HepG2 (cell line): ENCODE data around the gene PEPD. TPM values are rescaled to one million over a fixed set of nuclear protein-coding genes. Genes with fewer than 3 reads are reported as not detected.

Experiments used
- ELF3 ChIP-seq: IDR thresholded peaks from 2 replicates; pipeline ENCODE4 v1.6.1; 2016; ENCODE audit warnings: missing genetic modification reagents, missing compliant biosample characterization
- PAX8 ChIP-seq: sonication (generic); formaldehyde crosslinking; IDR thresholded peaks from 2 replicates; pipeline ENCODE4 v1.8.0; 2022; ENCODE audit warnings: mild to moderate bottlenecking, missing genetic modification reagents, borderline replicate concordance
- ZBTB1 ChIP-seq: sonication (generic); formaldehyde crosslinking; IDR thresholded peaks from 2 replicates; pipeline ENCODE4 v1.4.0; 2020; ENCODE audit warnings: missing genetic modification reagents, borderline replicate concordance
- ZNF337 ChIP-seq: sonication (generic); formaldehyde crosslinking; IDR thresholded peaks from 2 replicates; pipeline ENCODE4 v1.5.1; 2020; ENCODE audit warnings: missing genetic modification reagents, low read depth, mild to moderate bottlenecking, borderline replicate concordance
- polyA plus RNA-seq, 8 experiments: library from polyadenylated mRNA; depleted of rRNA in 3 of 8; stranded (reverse) in 7 of 8; unstranded in 1 of 8; fragments of >200 nt; fragmentation: Illumina TruSeq in 4 of 8; extraction: Trizol in 4 of 8; gene quantifications; 2 replicates each; pipeline versions ENCODE4 v1.2.1 to v1.2.3, GENCODE V29; 2011 to 2016; ENCODE audit warnings: low read depth in 4 of 8, missing spikeins in 1 of 8, mixed read lengths in 1 of 8; ENCODE audit not compliant: insufficient read depth in 1 of 8
- total RNA-seq, 5 experiments: library from RNA; depleted of rRNA; stranded (reverse); fragments of >200 nt; fragmentation: Illumina TruSeq; extraction: Trizol; gene quantifications; 2 replicates each; pipeline ENCODE4 v1.2.3, GENCODE V29; 2016; ENCODE audit warnings: low read depth in 1 of 5
- TF ChIP-seq, protein P1 (sequence below), 2 experiments: IDR thresholded peaks; 2 replicates each; pipeline ENCODE4 v1.6.1; 2011 to 2012; ENCODE audit warnings: low read length in 2 of 2, borderline replicate concordance in 1 of 2, low read depth in 1 of 2, mild to moderate bottlenecking in 1 of 2, moderate library complexity in 1 of 2
- TF ChIP-seq, protein P2 (sequence below): sonication (generic); formaldehyde crosslinking; IDR thresholded peaks from 2 replicates; pipeline ENCODE4 v1.4.0; 2020; ENCODE audit warnings: missing genetic modification reagents
- TF ChIP-seq, protein P3 (sequence below): sonication (generic); formaldehyde crosslinking; conservative IDR thresholded peaks from 2 replicates; pipeline ENCODE4 v1.8.1; 2023; ENCODE audit warnings: missing genetic modification reagents
- TF ChIP-seq, protein P4 (sequence below): sonication (generic); formaldehyde crosslinking; conservative IDR thresholded peaks from 2 replicates; pipeline ENCODE4 v1.4.0; 2020; ENCODE audit warnings: missing genetic modification reagents

PEPD gene
- total and polyA plus RNA-seq, 2 of the 13 experiments (the other 11 are each of a cell fraction or from before 2014, with no cell fraction given), result 60.7 to 75.1 TPM

DNA sequence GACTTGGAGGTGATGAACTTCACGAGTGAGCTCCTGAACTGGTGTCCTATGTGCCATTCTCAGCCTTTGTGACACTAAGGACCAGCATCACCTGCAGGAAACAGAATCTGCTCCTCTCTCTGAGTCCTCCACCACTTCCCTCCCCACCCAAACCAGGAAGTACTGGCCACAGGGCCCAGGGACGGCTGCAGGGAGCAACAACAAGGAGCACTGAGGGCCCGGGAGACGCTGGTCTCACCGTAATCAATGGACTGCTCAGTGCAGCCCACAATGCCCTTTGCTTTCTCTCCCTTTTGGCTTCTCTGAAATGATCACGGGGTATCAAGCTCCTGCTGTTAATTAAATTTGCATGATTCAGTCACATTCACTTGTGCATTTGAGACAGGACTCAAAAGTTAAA lies 18.6 kb downstream of the PEPD start (continued):
- TF ChIP-seq, protein P1, sequence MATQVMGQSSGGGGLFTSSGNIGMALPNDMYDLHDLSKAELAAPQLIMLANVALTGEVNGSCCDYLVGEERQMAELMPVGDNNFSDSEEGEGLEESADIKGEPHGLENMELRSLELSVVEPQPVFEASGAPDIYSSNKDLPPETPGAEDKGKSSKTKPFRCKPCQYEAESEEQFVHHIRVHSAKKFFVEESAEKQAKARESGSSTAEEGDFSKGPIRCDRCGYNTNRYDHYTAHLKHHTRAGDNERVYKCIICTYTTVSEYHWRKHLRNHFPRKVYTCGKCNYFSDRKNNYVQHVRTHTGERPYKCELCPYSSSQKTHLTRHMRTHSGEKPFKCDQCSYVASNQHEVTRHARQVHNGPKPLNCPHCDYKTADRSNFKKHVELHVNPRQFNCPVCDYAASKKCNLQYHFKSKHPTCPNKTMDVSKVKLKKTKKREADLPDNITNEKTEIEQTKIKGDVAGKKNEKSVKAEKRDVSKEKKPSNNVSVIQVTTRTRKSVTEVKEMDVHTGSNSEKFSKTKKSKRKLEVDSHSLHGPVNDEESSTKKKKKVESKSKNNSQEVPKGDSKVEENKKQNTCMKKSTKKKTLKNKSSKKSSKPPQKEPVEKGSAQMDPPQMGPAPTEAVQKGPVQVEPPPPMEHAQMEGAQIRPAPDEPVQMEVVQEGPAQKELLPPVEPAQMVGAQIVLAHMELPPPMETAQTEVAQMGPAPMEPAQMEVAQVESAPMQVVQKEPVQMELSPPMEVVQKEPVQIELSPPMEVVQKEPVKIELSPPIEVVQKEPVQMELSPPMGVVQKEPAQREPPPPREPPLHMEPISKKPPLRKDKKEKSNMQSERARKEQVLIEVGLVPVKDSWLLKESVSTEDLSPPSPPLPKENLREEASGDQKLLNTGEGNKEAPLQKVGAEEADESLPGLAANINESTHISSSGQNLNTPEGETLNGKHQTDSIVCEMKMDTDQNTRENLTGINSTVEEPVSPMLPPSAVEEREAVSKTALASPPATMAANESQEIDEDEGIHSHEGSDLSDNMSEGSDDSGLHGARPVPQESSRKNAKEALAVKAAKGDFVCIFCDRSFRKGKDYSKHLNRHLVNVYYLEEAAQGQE (IDR thresholded peaks at IDR 0.05; ENCODE audit: borderline replicate concordance in 1 of 2, low read depth in 1 of 2, low read length in 2 of 2), result no peak
- no peak for TF ChIP-seq ELF3 (CRISPR knock-in tag)
- no peak for TF ChIP-seq PAX8 (CRISPR knock-in tag)
- TF ChIP-seq, protein P2, sequence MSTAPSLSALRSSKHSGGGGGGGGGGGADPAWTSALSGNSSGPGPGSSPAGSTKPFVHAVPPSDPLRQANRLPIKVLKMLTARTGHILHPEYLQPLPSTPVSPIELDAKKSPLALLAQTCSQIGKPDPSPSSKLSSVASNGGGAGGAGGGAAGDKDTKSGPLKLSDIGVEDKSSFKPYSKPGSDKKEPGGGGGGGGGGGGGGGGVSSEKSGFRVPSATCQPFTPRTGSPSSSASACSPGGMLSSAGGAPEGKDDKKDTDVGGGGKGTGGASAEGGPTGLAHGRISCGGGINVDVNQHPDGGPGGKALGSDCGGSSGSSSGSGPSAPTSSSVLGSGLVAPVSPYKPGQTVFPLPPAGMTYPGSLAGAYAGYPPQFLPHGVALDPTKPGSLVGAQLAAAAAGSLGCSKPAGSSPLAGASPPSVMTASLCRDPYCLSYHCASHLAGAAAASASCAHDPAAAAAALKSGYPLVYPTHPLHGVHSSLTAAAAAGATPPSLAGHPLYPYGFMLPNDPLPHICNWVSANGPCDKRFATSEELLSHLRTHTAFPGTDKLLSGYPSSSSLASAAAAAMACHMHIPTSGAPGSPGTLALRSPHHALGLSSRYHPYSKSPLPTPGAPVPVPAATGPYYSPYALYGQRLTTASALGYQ (CRISPR knock-in tag), result no peak
- TF ChIP-seq, protein P3, sequence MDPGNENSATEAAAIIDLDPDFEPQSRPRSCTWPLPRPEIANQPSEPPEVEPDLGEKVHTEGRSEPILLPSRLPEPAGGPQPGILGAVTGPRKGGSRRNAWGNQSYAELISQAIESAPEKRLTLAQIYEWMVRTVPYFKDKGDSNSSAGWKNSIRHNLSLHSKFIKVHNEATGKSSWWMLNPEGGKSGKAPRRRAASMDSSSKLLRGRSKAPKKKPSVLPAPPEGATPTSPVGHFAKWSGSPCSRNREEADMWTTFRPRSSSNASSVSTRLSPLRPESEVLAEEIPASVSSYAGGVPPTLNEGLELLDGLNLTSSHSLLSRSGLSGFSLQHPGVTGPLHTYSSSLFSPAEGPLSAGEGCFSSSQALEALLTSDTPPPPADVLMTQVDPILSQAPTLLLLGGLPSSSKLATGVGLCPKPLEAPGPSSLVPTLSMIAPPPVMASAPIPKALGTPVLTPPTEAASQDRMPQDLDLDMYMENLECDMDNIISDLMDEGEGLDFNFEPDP, result no peak
- TF ChIP-seq, protein P4, sequence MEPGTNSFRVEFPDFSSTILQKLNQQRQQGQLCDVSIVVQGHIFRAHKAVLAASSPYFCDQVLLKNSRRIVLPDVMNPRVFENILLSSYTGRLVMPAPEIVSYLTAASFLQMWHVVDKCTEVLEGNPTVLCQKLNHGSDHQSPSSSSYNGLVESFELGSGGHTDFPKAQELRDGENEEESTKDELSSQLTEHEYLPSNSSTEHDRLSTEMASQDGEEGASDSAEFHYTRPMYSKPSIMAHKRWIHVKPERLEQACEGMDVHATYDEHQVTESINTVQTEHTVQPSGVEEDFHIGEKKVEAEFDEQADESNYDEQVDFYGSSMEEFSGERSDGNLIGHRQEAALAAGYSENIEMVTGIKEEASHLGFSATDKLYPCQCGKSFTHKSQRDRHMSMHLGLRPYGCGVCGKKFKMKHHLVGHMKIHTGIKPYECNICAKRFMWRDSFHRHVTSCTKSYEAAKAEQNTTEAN (CRISPR knock-in tag), result no peak
- no peak for TF ChIP-seq ZBTB1 (CRISPR knock-in tag)
- no peak for TF ChIP-seq ZNF337 (CRISPR knock-in tag)
